OCI-LY7 (cell line): ENCODE measurements around the gene RAD51B. TPM values are rescaled to one million over a fixed set of nuclear protein-coding genes. Genes with fewer than 3 reads are reported as not detected.

Experiments
- BruUV-seq: library from RNA; stranded (reverse); fragments of 400-500 nt; replicated peaks from 2 replicates; lab custom pipeline; 2021; lab: Mats Ljungman, UMichigan
- CTCF ChIA-PET: fragments of 300-600 bp; sonication (Branson Sonifier 250); formaldehyde crosslinking; loops from one replicate; lab custom pipeline; 2022; ENCODE audit warnings: antibody characterized with exemption; ENCODE audit not compliant: unreplicated experiment; lab: Charles Lee
- POLR2A ChIA-PET: fragments of 300-600 bp; sonication (Branson Sonifier 250); formaldehyde crosslinking; loops from one replicate; lab custom pipeline; 2022; ENCODE audit warnings: antibody characterized with exemption; lab: Charles Lee
- DNase-seq: peaks from one replicate; pipeline ENCODE4 v3.0.0-alpha.2; 2015; ENCODE audit warnings: low spot score
- H2AFZ ChIP-seq: fragments of 200-600 bp; sonication (generic), shearing (Covaris generic); 2 replicates; pipeline ENCODE4 v1.6.1; 2014; ENCODE audit warnings: mild to moderate bottlenecking, antibody characterized with exemption, low read length, moderate library complexity
- H3K27ac ChIP-seq: fragments of 200-600 bp; sonication (generic); 2 replicates; pipeline ENCODE4 v1.5.1; 2014; ENCODE audit warnings: mixed run types, low read depth, mild to moderate bottlenecking, moderate library complexity, low read length, inconsistent platforms; ENCODE audit not compliant: poor library complexity, severe bottlenecking
- H3K36me3 ChIP-seq: fragments of 200-600 bp; sonication (generic); 2 replicates; pipeline ENCODE4 v1.6.1; 2014; ENCODE audit warnings: mild to moderate bottlenecking, antibody characterized with exemption, low read length, moderate library complexity, mixed read lengths; ENCODE audit not compliant: insufficient read depth
- H3K4me1 ChIP-seq: fragments of 200-600 bp; sonication (generic); 2 replicates; pipeline ENCODE4 v1.5.1; 2014; ENCODE audit warnings: mild to moderate bottlenecking, low read length; ENCODE audit not compliant: insufficient read depth, poor library complexity, severe bottlenecking
- H3K4me2 ChIP-seq: fragments of 200-600 bp; sonication (generic); 2 replicates; pipeline ENCODE4 v1.6.1; 2014; ENCODE audit warnings: mild to moderate bottlenecking, low read length
- H3K4me3 ChIP-seq: fragments of 200-600 bp; sonication (generic); 2 replicates; pipeline ENCODE4 v1.5.1; 2014; ENCODE audit warnings: mild to moderate bottlenecking, low read depth, low read length; ENCODE audit not compliant: poor library complexity, severe bottlenecking
- H3K79me2 ChIP-seq: fragments of 200-600 bp; sonication (generic); 2 replicates; pipeline ENCODE4 v1.6.1; 2016; ENCODE audit warnings: low read depth, mild to moderate bottlenecking, low read length, moderate library complexity, mixed read lengths; ENCODE audit not compliant: insufficient read depth
- H3K9me2 ChIP-seq: fragments of 200-600 bp; sonication (generic); 2 replicates; pipeline ENCODE4 v1.6.1; 2016; ENCODE audit warnings: mild to moderate bottlenecking, low read length, mixed read lengths; ENCODE audit not compliant: insufficient read depth
- H3K9me3 ChIP-seq: fragments of 200-600 bp; sonication (generic); 2 replicates; pipeline ENCODE4 v1.6.1; 2014; ENCODE audit warnings: mild to moderate bottlenecking, mixed run types, low read length, mixed read lengths
- H4K20me1 ChIP-seq: fragments of 200-600 bp; sonication (generic); 2 replicates; pipeline ENCODE4 v1.6.1; 2014; ENCODE audit warnings: mild to moderate bottlenecking, antibody characterized with exemption, low read length, moderate library complexity, mixed read lengths; ENCODE audit not compliant: insufficient read depth
- EZH2phosphoT487 ChIP-seq: fragments of 200-600 bp; sonication (generic); IDR thresholded peaks from 2 replicates; pipeline ENCODE4 v1.6.1; 2018; ENCODE audit warnings: low read depth, borderline replicate concordance, mild to moderate bottlenecking, mixed run types, antibody characterized with exemption, low read length, moderate library complexity, mixed read lengths
- intact Hi-C: fragments of 100-400 bp; cut with micrococcal nuclease; formaldehyde crosslinking; loops from one replicate; pipeline ENCODE4 v1.10.0; 2022; ENCODE audit not compliant: unreplicated experiment
- total RNA-seq, 2 experiments: library from RNA; depleted of rRNA in 1 of 2; stranded (reverse); fragments of >200 nt in 1 of 2; shearing (Covaris generic) in 1 of 2; gene quantifications; 2 replicates each; pipeline ENCODE4 v1.2.3, GENCODE V29; 2014 to 2022
- TF ChIP-seq, protein P1 (sequence below): fragments of 200-600 bp; sonication (generic); conservative IDR thresholded peaks from 2 replicates; pipeline ENCODE4 v1.5.1; 2014; ENCODE audit warnings: mild to moderate bottlenecking, antibody characterized with exemption, low read length, moderate library complexity, mixed read lengths

RAD51B gene
- total RNA-seq, 2 experiments from 2014 or later, result 41.4 to 89.9 TPM

DNA sequence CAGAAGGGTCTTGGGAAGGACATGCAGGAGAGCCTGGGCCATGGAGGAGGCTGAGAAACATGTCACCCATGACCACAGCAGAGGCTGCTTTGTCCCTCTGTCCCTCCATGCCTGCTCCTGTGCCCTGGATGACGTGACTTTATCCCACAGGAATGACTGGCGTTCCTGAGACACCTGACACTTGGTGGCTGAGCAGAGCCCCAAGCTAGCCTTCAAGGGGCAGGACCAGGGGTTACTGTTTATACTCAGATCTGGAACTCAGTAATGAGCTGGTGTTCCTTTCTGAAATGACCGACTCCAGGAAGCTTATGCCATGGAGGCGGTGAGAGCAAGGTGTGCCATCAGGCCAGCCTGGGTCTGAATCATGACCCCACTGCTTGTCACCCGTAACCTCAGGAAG, 929.1 kb downstream of the RAD51B start:
- Histone ChIP-seq H3K4me1 (no peaks in the 10 kb centered on the region), H3K9me2 (no peaks in the 10 kb centered on the region), H3K4me3 (no peak overlapping the region), H4K20me1 (no peaks in the 10 kb centered on the region), H3K9me3 (no peaks in the 10 kb centered on the region), H3K27ac (no peak overlapping the region), H2AFZ (no peak overlapping the region), H3K4me2 (no peak overlapping the region), H3K79me2 (no peaks in the 10 kb centered on the region), H3K36me3 (no peaks in the 10 kb centered on the region)
- TF ChIP-seq, protein P1, sequence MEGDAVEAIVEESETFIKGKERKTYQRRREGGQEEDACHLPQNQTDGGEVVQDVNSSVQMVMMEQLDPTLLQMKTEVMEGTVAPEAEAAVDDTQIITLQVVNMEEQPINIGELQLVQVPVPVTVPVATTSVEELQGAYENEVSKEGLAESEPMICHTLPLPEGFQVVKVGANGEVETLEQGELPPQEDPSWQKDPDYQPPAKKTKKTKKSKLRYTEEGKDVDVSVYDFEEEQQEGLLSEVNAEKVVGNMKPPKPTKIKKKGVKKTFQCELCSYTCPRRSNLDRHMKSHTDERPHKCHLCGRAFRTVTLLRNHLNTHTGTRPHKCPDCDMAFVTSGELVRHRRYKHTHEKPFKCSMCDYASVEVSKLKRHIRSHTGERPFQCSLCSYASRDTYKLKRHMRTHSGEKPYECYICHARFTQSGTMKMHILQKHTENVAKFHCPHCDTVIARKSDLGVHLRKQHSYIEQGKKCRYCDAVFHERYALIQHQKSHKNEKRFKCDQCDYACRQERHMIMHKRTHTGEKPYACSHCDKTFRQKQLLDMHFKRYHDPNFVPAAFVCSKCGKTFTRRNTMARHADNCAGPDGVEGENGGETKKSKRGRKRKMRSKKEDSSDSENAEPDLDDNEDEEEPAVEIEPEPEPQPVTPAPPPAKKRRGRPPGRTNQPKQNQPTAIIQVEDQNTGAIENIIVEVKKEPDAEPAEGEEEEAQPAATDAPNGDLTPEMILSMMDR, result no peak
- no peak for TF ChIP-seq EZH2phosphoT487
- BruUV-seq, result no TSS peak
- no peak for DNase-seq
- POLR2A ChIA-PET, result interaction anchor here (0.6 to 0.7 kb wide), 2 partner anchors 36 to 1786 kb away, joined by 3 read pairs; partner anchors contain the start of gene ADAM20
- intact Hi-C loops, result no loop called here
- CTCF ChIA-PET, result no interaction called here

DNA sequence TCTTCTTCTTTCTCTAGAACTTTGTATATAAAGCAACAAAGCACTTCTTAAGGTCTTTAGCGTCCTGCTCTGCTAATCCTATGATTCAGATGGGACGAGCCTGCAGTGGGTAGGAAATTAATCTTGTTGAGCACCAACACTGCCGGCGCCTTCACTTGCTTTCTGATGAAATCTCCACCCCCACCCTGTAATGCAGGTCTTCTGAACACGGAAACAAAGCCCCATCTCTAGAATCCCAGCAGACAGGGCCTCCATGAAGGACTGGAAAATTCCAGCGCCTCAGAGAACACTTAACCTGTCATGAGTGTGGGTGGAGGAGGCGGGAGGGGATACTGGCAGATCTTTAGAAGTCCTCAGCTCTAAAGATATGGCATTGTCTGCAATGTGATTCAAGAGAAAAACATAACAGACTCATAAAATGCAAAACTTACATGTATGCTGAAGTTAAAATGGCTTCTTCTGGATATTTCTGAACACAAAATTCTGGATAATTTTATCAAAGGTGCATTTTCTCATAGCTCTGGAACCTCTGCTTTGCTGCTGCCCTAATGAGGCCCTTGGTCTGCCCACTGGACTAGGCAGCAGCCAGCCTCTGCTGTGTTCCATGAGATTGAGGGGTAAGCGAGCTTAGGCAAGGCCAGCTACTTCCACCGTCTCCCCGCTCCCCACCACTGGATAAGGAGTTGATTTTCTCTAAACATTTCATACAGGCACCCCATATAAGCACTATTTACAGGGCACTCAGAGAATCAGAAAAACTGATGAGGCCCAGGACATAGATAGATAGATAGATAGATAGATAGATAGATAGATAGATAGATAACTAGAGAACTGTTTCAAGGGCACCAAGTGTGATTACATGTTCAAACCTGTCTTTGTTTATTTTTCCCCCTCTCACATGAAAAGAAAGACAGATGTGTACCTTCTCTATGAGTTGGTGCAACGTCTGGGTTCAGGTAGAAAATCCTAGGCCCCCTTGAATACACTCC, 930.2 kb downstream of the RAD51B start:
- Histone ChIP-seq H3K36me3 (no peaks in the 10 kb centered on the region), H3K4me3 (no peak overlapping the region), H3K4me1 (no peaks in the 10 kb centered on the region), H3K9me3 (no peaks in the 10 kb centered on the region), H4K20me1 (no peaks in the 10 kb centered on the region), H3K9me2 (no peaks in the 10 kb centered on the region), H3K4me2 (no peak overlapping the region), H3K27ac (no peak overlapping the region), H3K79me2 (no peaks in the 10 kb centered on the region), H2AFZ (no peak overlapping the region)
- CTCF ChIA-PET, result no interaction called here
- TF ChIP-seq, protein P1, result no peak
- TF ChIP-seq EZH2phosphoT487, result no peak
- DNase-seq, result no peak
- POLR2A ChIA-PET, result interaction anchor here (0.6 kb wide), 1 partner anchor 816 kb away, joined by 3 read pairs; no protein-coding TSS in a partner anchor
- intact Hi-C loops, result no loop called here
- no TSS peak for BruUV-seq
